Adrenal gland (tissue), 5 donors: ENCODE measurements around the gene SP4.

Experiments
- CTCF ChIP-seq, 6 experiments: fragments of 450-650 bp in 4 of 6; fragments of 200-600 bp in 2 of 6; sonication (generic) in 1 of 6; IDR thresholded peaks; 1 replicate in 5 of 6; 2 replicates in 1 of 6; pipeline versions ENCODE4 v1.5.1 to v1.8.0; 2016 to 2021; ENCODE audit warnings: antibody characterized with exemption in 6 of 6, mild to moderate bottlenecking in 2 of 6, moderate library complexity in 1 of 6
- POLR2A ChIP-seq, 2 donors: fragments of 450-650 bp; IDR thresholded peaks; one replicate each; pipeline ENCODE4 v1.6.1; 2017; ENCODE audit warnings: antibody characterized with exemption in 2 of 2, mild to moderate bottlenecking in 2 of 2, moderate library complexity in 1 of 2
- donor health status: DM: no; HTN: no; CAD: no.

GRCh38 chr7:21500117-21500832 lies 72.4 kb downstream of the SP4 start:
- TF ChIP-seq POLR2A (IDR thresholded peaks at IDR 0.05) (no peak), CTCF (IDR thresholded peaks at IDR 0.05) (no peak)
